Breast epithelium (tissue), 4 donors: ENCODE measurements around the gene SETBP1. TPM values are rescaled to one million over a fixed set of nuclear protein-coding genes. Genes with fewer than 3 reads are reported as not detected.
"Not testable (repeated sequence)": the region's sequence is repeated elsewhere in the genome, so short reads cannot be mapped to it uniquely, and the experiment has no call there.

Experiments
- DNase-seq, 2 donors: peaks; one replicate each; pipeline ENCODE4 v3.0.0-alpha.2; 2019; ENCODE audit warnings: low spot score in 2 of 2
- H3K27ac ChIP-seq, 2 donors: fragments of 200-600 bp; sonication (generic) in 1 of 2; one replicate each; pipeline ENCODE4 v1.5.1; 2016 to 2019; ENCODE audit warnings: mild to moderate bottlenecking in 1 of 2
- H3K27me3 ChIP-seq, 2 donors: fragments of 200-600 bp; sonication (generic) in 1 of 2; one replicate each; pipeline versions ENCODE4 v1.5.1 to v1.6.0; 2017 to 2019; ENCODE audit warnings: control low read depth in 1 of 2, mild to moderate bottlenecking in 1 of 2
- H3K36me3 ChIP-seq: fragments of 200-600 bp; one replicate; pipeline ENCODE4 v1.5.1; 2019
- H3K4me1 ChIP-seq, 2 donors: fragments of 200-600 bp; sonication (generic); one replicate each; pipeline ENCODE4 v1.5.1; 2016 to 2019; ENCODE audit warnings: control low read depth in 1 of 2
- H3K4me3 ChIP-seq, 3 donors: fragments of 200-600 bp; sonication (generic); 1 replicate in 2 of 3; 2 replicates in 1 of 3; pipeline ENCODE4 v1.5.1; 2016 to 2019; ENCODE audit warnings: mild to moderate bottlenecking in 3 of 3, moderate library complexity in 2 of 3
- H3K9me3 ChIP-seq, 2 donors: fragments of 200-600 bp; sonication (generic) in 1 of 2; one replicate each; pipeline ENCODE4 v1.5.1; 2016 to 2019; ENCODE audit warnings: control low read depth in 1 of 2
- CTCF ChIP-seq, 3 donors: fragments of 450-650 bp; IDR thresholded peaks; one replicate each; pipeline ENCODE4 v1.5.1; 2016 to 2017; ENCODE audit warnings: antibody characterized with exemption in 3 of 3, mild to moderate bottlenecking in 3 of 3, moderate library complexity in 3 of 3
- POLR2A ChIP-seq: fragments of 450-650 bp; IDR thresholded peaks from one replicate; pipeline ENCODE4 v1.6.1; 2016; ENCODE audit warnings: antibody characterized with exemption, mild to moderate bottlenecking, moderate library complexity
- POLR2AphosphoS5 ChIP-seq, 3 donors: sonication (generic); formaldehyde crosslinking; IDR thresholded peaks; one replicate each; pipeline ENCODE4 v1.6.1; 2017; ENCODE audit warnings: antibody characterized with exemption in 3 of 3
- intact Hi-C: fragments of 100-400 bp; cut with DNase I; formaldehyde crosslinking; loops from one replicate; pipeline ENCODE4 v1.15.1; 2023; ENCODE audit warnings: low total_unique reads
- total RNA-seq, 3 donors: library from RNA; depleted of rRNA; stranded (reverse); fragments of >200 nt; gene quantifications; one replicate each; pipeline ENCODE4 v1.1.0, GENCODE V29; 2016

SETBP1 gene
- total RNA-seq, 3 donors from 2014 or later: 26.2 to 40.1 (median 37.0) TPM

GRCh38 chr18:44714376-44714775 lies 33.7 kb downstream of the SETBP1 start:
- TF ChIP-seq POLR2A: no peak
- no peak for TF ChIP-seq CTCF (IDR thresholded peaks at IDR 0.05)
- Histone ChIP-seq H3K36me3 (no peaks in the 10 kb centered on the region), H3K27me3 (no peaks in the 10 kb centered on the region), H3K27ac (peak overlapping the region; percentile 71 to 84), H3K9me3 (no peaks in the 10 kb centered on the region), H3K4me1 (no peaks in the 10 kb centered on the region), H3K4me3 (no peak overlapping the region)
- DNase-seq: no peak
- intact Hi-C loops: no loop called here

- Histone ChIP-seq H3K27me3 (no peaks in the 10 kb centered on the region), H3K36me3 (no peaks in the 10 kb centered on the region), H3K4me3 (no peak overlapping the region), H3K27ac (peak overlapping the region; percentile 71 to 84), H3K9me3 (no peaks in the 10 kb centered on the region), H3K4me1 (no peaks in the 10 kb centered on the region)
- peak in 2 of 3 donors; percentile 26 to 52 for TF ChIP-seq POLR2AphosphoS5 (IDR thresholded peaks at IDR 0.05)
- TF ChIP-seq CTCF (IDR thresholded peaks at IDR 0.05): no peak
- DNase-seq: peak in 1 of 2 donors; percentile 69
- intact Hi-C loops: no loop called here
Observed at GRCh38 chr18:44715245-44715644, 34.6 kb downstream of the SETBP1 start.

- TF ChIP-seq POLR2A (no peak), CTCF (IDR thresholded peaks at IDR 0.05) (no peak), POLR2AphosphoS5 (IDR thresholded peaks at IDR 0.05) (no peak)
- Histone ChIP-seq H3K27me3 (no peaks in the 10 kb centered on the region), H3K9me3 (no peaks in the 10 kb centered on the region), H3K4me1 (no peaks in the 10 kb centered on the region), H3K4me3 (no peak overlapping the region), H3K36me3 (no peaks in the 10 kb centered on the region), H3K27ac (peak overlapping the region; percentile 71 to 84)
- DNase-seq: no peak
- intact Hi-C loops: no loop called here
Observed at GRCh38 chr18:44715842-44716241, 35.2 kb downstream of the SETBP1 start.

GRCh38 chr18:44716697-44717163 lies 36.0 kb downstream of the SETBP1 start:
- no peak for DNase-seq
- Histone ChIP-seq H3K36me3 (no peaks in the 10 kb centered on the region), H3K9me3 (no peaks in the 10 kb centered on the region), H3K4me3 (no peak overlapping the region), H3K4me1 (no peaks in the 10 kb centered on the region), H3K27me3 (no peaks in the 10 kb centered on the region), H3K27ac (peak overlapping the region; percentile 28 to 71)
- intact Hi-C loops: no loop called here
- TF ChIP-seq POLR2AphosphoS5 (IDR thresholded peaks at IDR 0.05): no peak
- TF ChIP-seq POLR2A: no peak

- DNase-seq: no peak
- no peaks in the 10 kb centered on the region for H3K4me1 ChIP-seq
- H3K27ac ChIP-seq: no peak overlapping the region
- intact Hi-C loops: no loop called here
- H3K27me3 ChIP-seq: no peaks in the 10 kb centered on the region
- H3K4me3 ChIP-seq: no peak overlapping the region
- TF ChIP-seq POLR2AphosphoS5 (IDR thresholded peaks at IDR 0.05) (no peak), CTCF (IDR thresholded peaks at IDR 0.05) (no peak), POLR2A (no peak)
- no peaks in the 10 kb centered on the region for H3K9me3 ChIP-seq
- no peaks in the 10 kb centered on the region for H3K36me3 ChIP-seq
Observed at GRCh38 chr18:44719519-44720060, 38.9 kb downstream of the SETBP1 start.

- H3K36me3 ChIP-seq, DNase-seq, H3K27ac ChIP-seq, H3K4me1 ChIP-seq, intact Hi-C loops, H3K9me3 ChIP-seq, H3K27me3 ChIP-seq, H3K4me3 ChIP-seq: not testable (repeated sequence)
Observed at GRCh38 chr18:44721748-44722147, 41.1 kb downstream of the SETBP1 start.
